22Rv1 (cell line): ENCODE data around the gene TGFBR3.
"Not testable (repeated sequence)": the region's sequence is repeated elsewhere in the genome, so short reads cannot be mapped to it uniquely, and the experiment has no call there.

Experiments used
- H3K27ac ChIP-seq: fragments of 450-650 bp; 2 replicates; pipeline ENCODE4 v1.5.1; 2017
- CTCF ChIP-seq: fragments of 450-650 bp; IDR thresholded peaks from 2 replicates; pipeline ENCODE4 v1.5.1; 2017; ENCODE audit warnings: mild to moderate bottlenecking
- ZFX ChIP-seq: fragments of 450-650 bp; IDR thresholded peaks from 2 replicates; pipeline ENCODE4 v1.6.1; 2017; ENCODE audit warnings: antibody characterized with exemption, borderline replicate concordance

The TGFBR3 gene

GRCh38 chr1:91669584-91670350, 216.2 kb downstream of the TGFBR3 start:
- H3K27ac ChIP-seq: no peak overlapping the region
- TF ChIP-seq CTCF (no peak), ZFX (no peak)

- H3K27ac ChIP-seq: not testable (repeated sequence)
Observed at GRCh38 chr1:91666651-91667050, 219.3 kb downstream of the TGFBR3 start.

- TF ChIP-seq CTCF (no peak), ZFX (no peak)
Observed at GRCh38 chr1:91661121-91661520, 224.8 kb downstream of the TGFBR3 start.

GRCh38 chr1:91660708-91661107, 225.2 kb downstream of the TGFBR3 start:
- no peak overlapping the region for H3K27ac ChIP-seq
- no peak for TF ChIP-seq CTCF

More at GRCh38 chr1:91661121-91661520, 224.8 kb downstream of the TGFBR3 start:
- H3K27ac ChIP-seq: no peak overlapping the region

GRCh38 chr1:91655912-91656449, 230.0 kb downstream of the TGFBR3 start:
- no peak overlapping the region for H3K27ac ChIP-seq
- TF ChIP-seq CTCF (no peak), ZFX (no peak)

GRCh38 chr1:91653183-91653582, 232.8 kb downstream of the TGFBR3 start:
- TF ChIP-seq ZFX (no peak), CTCF (no peak)
- H3K27ac ChIP-seq: no peak overlapping the region

- no peak for TF ChIP-seq ZFX
- no peak for TF ChIP-seq CTCF
- no peak overlapping the region for H3K27ac ChIP-seq
Observed at GRCh38 chr1:91651661-91652071, 234.3 kb downstream of the TGFBR3 start.

GRCh38 chr1:91651243-91651642, 234.7 kb downstream of the TGFBR3 start:
- H3K27ac ChIP-seq: no peak overlapping the region
- TF ChIP-seq ZFX (no peak), CTCF (no peak)
